Suppressor macrophage treated with lipopolysaccharide for 4 hours (primary cell): Measurements from ENCODE around the gene PLPPR2.
"Not testable (repeated sequence)": the region's sequence is repeated elsewhere in the genome, so short reads cannot be mapped to it uniquely, and the experiment has no call there.

Experiments used
- DNase-seq: peaks from one replicate; pipeline ENCODE4 v3.0.0-alpha.2; 2020

The PLPPR2 gene

GRCh38 chr19:11374433-11375142 lies 19.4 kb downstream of the PLPPR2 start, which contains the start of gene SWSAP1:
Gene SWSAP1 (plus strand): TSS chr19:11374666. CDS start chr19:11374681, 15 bp downstream.
- peak; percentile 99 for DNase-seq

- no peak for DNase-seq
Measured at GRCh38 chr19:11375143-11375948, 20.1 kb downstream of the PLPPR2 start.

- DNase-seq = peak; percentile 56
Measured at GRCh38 chr19:11377237-11377636, 22.0 kb downstream of the PLPPR2 start.

GRCh38 chr19:11377756-11378155 lies 22.5 kb downstream of the PLPPR2 start:
- DNase-seq = no peak

GRCh38 chr19:11378319-11379189 lies 23.3 kb downstream of the PLPPR2 start:
- no peak for DNase-seq

GRCh38 chr19:11379269-11379845 lies 24.1 kb downstream of the PLPPR2 start:
- not testable (repeated sequence) for DNase-seq

GRCh38 chr19:11379857-11380350 lies 24.7 kb downstream of the PLPPR2 start:
- no peak for DNase-seq

- peak; percentile 95 for DNase-seq
Measured at GRCh38 chr19:11380653-11381537, 25.7 kb downstream of the PLPPR2 start.

GRCh38 chr19:11382898-11383705 lies 27.9 kb downstream of the PLPPR2 start:
- DNase-seq = peak; percentile 68

- no peak for DNase-seq
Measured at GRCh38 chr19:11383706-11384048, 28.4 kb downstream of the PLPPR2 start.

GRCh38 chr19:11384778-11385129 lies 29.5 kb downstream of the PLPPR2 start:
- no peak for DNase-seq

- DNase-seq = peak; percentile 49
Measured at GRCh38 chr19:11387162-11388034, 32.2 kb downstream of the PLPPR2 start.

- no peak for DNase-seq
Measured at GRCh38 chr19:11390359-11390758, 35.1 kb downstream of the PLPPR2 start.

GRCh38 chr19:11390933-11391680 lies 35.9 kb downstream of the PLPPR2 start:
- DNase-seq = no peak

- DNase-seq = no peak
Measured at GRCh38 chr19:11397089-11397610, 41.9 kb downstream of the PLPPR2 start.

- no peak for DNase-seq
Measured at GRCh38 chr19:11399667-11400066, 44.4 kb downstream of the PLPPR2 start.

- DNase-seq = no peak
Measured at GRCh38 chr19:11400798-11401197, 45.6 kb downstream of the PLPPR2 start.

GRCh38 chr19:11401808-11402543 lies 46.7 kb downstream of the PLPPR2 start:
- DNase-seq = no peak
